Esophagus squamous epithelium (tissue), 4 donors: Measurements from ENCODE around the gene HTRA2.

Source experiments
- POLR2A ChIP-seq, 4 donors: fragments of 450-650 bp; IDR thresholded peaks; one replicate each; pipeline ENCODE4 v1.6.1; 2017; ENCODE audit warnings: antibody characterized with exemption in 4 of 4, mild to moderate bottlenecking in 4 of 4, moderate library complexity in 3 of 4
- TF ChIP-seq, protein P1 (sequence below), 6 experiments: fragments of 450-650 bp in 4 of 6; fragments of 200-600 bp in 2 of 6; sonication (generic) in 2 of 6; IDR thresholded peaks; one replicate each; pipeline ENCODE4 v1.5.1; 2016 to 2019; ENCODE audit warnings: antibody characterized with exemption in 6 of 6, mild to moderate bottlenecking in 4 of 6, moderate library complexity in 4 of 6

DNA sequence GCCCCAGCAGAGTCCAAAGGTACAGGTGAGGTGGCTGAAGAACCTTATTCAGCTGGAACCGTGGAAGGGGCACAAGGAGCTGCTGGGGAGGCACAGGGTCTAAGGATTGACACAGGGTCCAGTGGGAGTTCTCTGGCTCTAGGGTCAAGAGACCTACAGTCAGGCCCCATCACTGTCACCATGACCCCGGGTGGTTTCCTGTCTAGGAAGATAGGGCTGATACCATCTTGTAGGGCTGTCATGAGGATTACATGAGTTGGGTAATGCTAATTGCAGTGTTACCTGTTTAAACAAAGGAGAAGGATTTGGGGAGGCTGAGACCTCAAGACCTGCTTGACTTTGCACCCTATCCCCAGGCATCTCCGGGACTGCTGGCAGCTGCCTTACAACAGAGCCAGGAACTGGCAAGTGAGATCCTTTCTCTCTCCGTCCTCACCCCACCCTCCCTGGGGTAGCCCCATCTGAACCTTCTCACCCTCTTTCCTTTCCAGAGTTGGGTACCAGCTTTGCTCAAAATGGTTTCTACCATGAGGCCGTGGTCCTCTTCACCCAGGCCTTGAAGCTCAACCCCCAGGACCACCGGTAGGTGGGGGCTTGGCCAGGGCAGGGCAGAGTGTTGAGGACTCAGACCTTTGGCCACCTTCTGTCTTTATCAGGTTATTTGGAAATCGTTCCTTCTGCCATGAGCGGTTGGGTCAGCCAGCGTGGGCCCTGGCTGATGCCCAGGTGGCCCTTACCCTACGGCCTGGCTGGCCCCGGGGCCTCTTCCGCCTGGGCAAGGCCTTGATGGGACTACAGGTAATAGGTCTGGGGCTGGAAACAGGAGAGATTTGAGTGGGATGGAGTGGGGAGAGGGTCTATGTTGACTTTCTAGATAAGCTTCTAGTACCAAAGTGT, 37.8 kb upstream of the HTRA2 start:
- TF ChIP-seq, protein P1, sequence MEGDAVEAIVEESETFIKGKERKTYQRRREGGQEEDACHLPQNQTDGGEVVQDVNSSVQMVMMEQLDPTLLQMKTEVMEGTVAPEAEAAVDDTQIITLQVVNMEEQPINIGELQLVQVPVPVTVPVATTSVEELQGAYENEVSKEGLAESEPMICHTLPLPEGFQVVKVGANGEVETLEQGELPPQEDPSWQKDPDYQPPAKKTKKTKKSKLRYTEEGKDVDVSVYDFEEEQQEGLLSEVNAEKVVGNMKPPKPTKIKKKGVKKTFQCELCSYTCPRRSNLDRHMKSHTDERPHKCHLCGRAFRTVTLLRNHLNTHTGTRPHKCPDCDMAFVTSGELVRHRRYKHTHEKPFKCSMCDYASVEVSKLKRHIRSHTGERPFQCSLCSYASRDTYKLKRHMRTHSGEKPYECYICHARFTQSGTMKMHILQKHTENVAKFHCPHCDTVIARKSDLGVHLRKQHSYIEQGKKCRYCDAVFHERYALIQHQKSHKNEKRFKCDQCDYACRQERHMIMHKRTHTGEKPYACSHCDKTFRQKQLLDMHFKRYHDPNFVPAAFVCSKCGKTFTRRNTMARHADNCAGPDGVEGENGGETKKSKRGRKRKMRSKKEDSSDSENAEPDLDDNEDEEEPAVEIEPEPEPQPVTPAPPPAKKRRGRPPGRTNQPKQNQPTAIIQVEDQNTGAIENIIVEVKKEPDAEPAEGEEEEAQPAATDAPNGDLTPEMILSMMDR (IDR thresholded peaks at IDR 0.05) = no peak
- no peak for TF ChIP-seq POLR2A (IDR thresholded peaks at IDR 0.05)
